Lung (tissue), 12 donors: ENCODE results near the gene ADI1. TPM values are rescaled to one million over a fixed set of nuclear protein-coding genes. Genes with fewer than 3 reads are reported as not detected.

Experiments
- ATAC-seq: fragments of 200-7000 bp; cut with Tn5 transposase; one replicate; pipeline ENCODE4 v1.9.1; 2020; ENCODE audit warnings: moderate number of reproducible peaks; ENCODE audit not compliant: insufficient read depth, low FRiP score
- DNase-seq, 3 donors: peaks; one replicate each; pipeline ENCODE4 v3.0.0-alpha.2; 2013 to 2017
- H3K27ac ChIP-seq, 2 donors: one replicate each; pipeline ENCODE4 v1.5.1; 2013; ENCODE audit warnings: mild to moderate bottlenecking in 2 of 2, moderate library complexity in 2 of 2, control low read depth in 1 of 2, inconsistent platforms in 1 of 2, low read depth in 1 of 2, low read length in 1 of 2
- H3K27me3 ChIP-seq, 3 donors: one replicate each; pipeline ENCODE4 v1.5.1; 2013; ENCODE audit warnings: low read length in 2 of 3; ENCODE audit not compliant: control insufficient read depth in 3 of 3, insufficient read depth in 3 of 3
- H3K36me3 ChIP-seq, 4 donors: one replicate each; pipeline ENCODE4 v1.5.1; 2013; ENCODE audit warnings: low read length in 4 of 4, mild to moderate bottlenecking in 1 of 4, moderate library complexity in 1 of 4; ENCODE audit not compliant: control insufficient read depth in 4 of 4, insufficient read depth in 4 of 4
- H3K4me1 ChIP-seq, 5 donors: one replicate each; pipeline ENCODE4 v1.5.1; 2013; ENCODE audit warnings: low read length in 5 of 5, mild to moderate bottlenecking in 2 of 5, moderate library complexity in 1 of 5; ENCODE audit not compliant: control insufficient read depth in 5 of 5, insufficient read depth in 5 of 5
- H3K4me3 ChIP-seq: one replicate; pipeline ENCODE4 v1.5.1; 2013; ENCODE audit warnings: mild to moderate bottlenecking, control low read depth, moderate library complexity
- H3K9ac ChIP-seq, 2 donors: one replicate each; pipeline ENCODE4 v1.5.1; 2013; ENCODE audit warnings: low read length in 2 of 2, control low read depth in 1 of 2; ENCODE audit not compliant: insufficient read depth in 1 of 2
- H3K9me3 ChIP-seq, 4 donors: one replicate each; pipeline ENCODE4 v1.5.1; 2013; ENCODE audit warnings: low read length in 3 of 4, mild to moderate bottlenecking in 1 of 4, moderate library complexity in 1 of 4; ENCODE audit not compliant: control insufficient read depth in 4 of 4, insufficient read depth in 3 of 4
- WGBS, 2 donors: extraction: QIAGEN DNeasy Blood & Tissue Kit; methylation state at CpG; one replicate each; pipeline ENCODE4 v1.1.7; 2013; 5-methylcytosine and 5-hydroxymethylcytosine counted together
- polyA plus RNA-seq, 2 donors: library from polyadenylated mRNA; stranded (reverse); fragments of 200-250 nt; gene quantifications; one replicate each; pipeline ENCODE4 v1.2.1, GENCODE V29; 2013
- total RNA-seq, 2 donors: library from RNA; depleted of rRNA in 1 of 2; stranded (reverse); fragments of >200 nt in 1 of 2; gene quantifications; one replicate each; pipeline ENCODE4 v1.2.1, GENCODE V29; 2014 to 2021
- TF ChIP-seq, protein P1 (sequence below): IDR thresholded peaks from 2 replicates; pipeline ENCODE4 v1.5.1; 2012; ENCODE audit warnings: mild to moderate bottlenecking; ENCODE audit errors: control extremely low read depth, extremely low read depth
- donor health status: control.
- donor health status: control.
- donor health status: Bipolar disorder and iron deficiency.
- donor health status: healthy.
- donor health status: DM: yes; HTN: yes; CAD: no.

Gene ADI1
- total and polyA plus RNA-seq, 4 donors: 46.8 to 65.2 (median 55.9) TPM

DNA sequence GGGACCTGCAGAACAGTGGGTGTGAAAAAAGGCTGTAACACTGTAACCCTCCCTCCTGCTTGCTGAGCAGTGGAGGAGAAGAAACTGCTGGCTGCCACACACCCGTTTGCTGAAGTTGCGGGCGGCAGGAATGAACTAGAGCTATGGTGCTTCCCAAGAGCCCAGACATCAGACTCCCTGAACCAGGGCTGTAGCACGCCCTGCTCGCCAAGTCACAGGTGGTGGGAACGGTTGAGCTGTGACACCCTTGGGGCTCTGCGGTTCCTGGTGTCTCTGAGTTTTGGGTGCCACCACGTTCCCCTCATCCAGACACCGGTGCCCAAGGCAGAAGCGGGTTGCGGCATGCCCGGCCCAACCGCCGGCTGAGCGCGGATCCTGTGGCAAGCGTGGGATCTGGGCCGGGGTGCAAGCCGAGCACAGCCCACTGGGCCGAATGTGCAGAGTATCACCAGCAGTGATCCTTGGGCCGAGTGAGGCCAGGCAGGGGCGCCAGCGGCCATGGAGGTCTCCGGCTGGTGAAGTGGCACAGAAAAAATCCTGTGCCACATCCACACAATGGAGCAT lies 15.0 kb upstream of the ADI1 start:
- no peak for ATAC-seq
- H3K9ac ChIP-seq: no peak overlapping the region
- peak overlapping the region in 1 of 2 donors; percentile 38 for H3K27ac ChIP-seq
- WGBS, 2 donors: 97 to 99% methylated on average over 24 of the region's 24 CpGs
- H3K36me3 ChIP-seq: peaks cover 0 to 8% (median 3%) of the 10 kb centered on the region in 4 donors
- H3K4me3 ChIP-seq: no peak overlapping the region
- peaks cover 6 to 17% (median 7%) of the 10 kb centered on the region in 5 donors for H3K4me1 ChIP-seq
- no peaks in the 10 kb centered on the region for H3K9me3 ChIP-seq
- TF ChIP-seq, protein P1, sequence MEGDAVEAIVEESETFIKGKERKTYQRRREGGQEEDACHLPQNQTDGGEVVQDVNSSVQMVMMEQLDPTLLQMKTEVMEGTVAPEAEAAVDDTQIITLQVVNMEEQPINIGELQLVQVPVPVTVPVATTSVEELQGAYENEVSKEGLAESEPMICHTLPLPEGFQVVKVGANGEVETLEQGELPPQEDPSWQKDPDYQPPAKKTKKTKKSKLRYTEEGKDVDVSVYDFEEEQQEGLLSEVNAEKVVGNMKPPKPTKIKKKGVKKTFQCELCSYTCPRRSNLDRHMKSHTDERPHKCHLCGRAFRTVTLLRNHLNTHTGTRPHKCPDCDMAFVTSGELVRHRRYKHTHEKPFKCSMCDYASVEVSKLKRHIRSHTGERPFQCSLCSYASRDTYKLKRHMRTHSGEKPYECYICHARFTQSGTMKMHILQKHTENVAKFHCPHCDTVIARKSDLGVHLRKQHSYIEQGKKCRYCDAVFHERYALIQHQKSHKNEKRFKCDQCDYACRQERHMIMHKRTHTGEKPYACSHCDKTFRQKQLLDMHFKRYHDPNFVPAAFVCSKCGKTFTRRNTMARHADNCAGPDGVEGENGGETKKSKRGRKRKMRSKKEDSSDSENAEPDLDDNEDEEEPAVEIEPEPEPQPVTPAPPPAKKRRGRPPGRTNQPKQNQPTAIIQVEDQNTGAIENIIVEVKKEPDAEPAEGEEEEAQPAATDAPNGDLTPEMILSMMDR: no peak
- H3K27me3 ChIP-seq: no peaks in the 10 kb centered on the region
- DNase-seq: no peak

DNA sequence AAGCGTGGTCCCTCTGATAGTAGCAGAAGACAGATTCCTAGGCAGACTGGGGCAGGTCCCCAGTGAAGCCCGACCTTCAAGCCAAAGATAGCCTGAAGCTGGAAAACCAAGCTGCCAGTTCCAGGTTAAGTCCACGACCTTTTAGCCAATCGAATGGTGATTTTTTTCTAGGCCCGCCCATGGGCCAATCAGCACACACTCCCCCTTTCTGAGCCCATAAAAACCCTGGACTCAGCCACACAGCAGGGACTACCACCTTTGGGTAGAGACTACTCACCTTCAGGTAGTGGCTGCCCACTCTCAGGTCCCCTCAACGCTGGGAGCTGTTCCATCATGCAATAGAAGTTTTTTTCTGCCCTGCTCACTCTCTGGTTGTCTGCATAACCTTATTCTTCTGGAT lies 14.5 kb upstream of the ADI1 start:
- Histone ChIP-seq H3K27me3 (no peaks in the 10 kb centered on the region), H3K9me3 (no peaks in the 10 kb centered on the region), H3K4me3 (no peak overlapping the region), H3K9ac (no peak overlapping the region), H3K27ac (peak overlapping the region in 1 of 2 donors; percentile 38), H3K4me1 (peaks cover 6 to 17% (median 7%) of the 10 kb centered on the region in 5 donors), H3K36me3 (peaks cover 0 to 6% (median 3%) of the 10 kb centered on the region in 4 donors)
- no peak for ATAC-seq
- TF ChIP-seq, protein P1: no peak
- DNase-seq: no peak
- 97 to 99% methylated on average over 6 of the region's 6 CpGs for WGBS, 2 donors

DNA sequence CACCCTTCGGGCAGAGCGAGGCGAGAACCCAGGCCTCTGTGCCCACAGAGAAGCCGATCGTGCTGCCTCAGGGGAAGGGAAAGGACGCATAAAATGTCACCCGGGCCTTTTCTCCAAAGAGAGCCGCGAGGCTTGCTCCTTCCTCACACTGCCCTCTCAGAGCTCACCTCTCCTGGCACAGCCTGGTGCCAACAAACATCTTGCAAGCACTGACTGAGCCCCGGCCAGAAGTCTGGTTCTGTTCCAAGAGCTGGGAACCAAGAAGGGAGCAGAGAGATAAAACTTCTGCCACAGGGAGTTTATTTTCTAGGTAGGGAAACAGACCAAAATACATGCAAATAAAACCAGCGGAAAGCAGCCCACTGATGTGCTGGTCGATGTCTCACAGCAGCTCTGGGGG lies 13.6 kb upstream of the ADI1 start:
- Histone ChIP-seq H3K27me3 (no peaks in the 10 kb centered on the region), H3K9me3 (peaks cover 0 to 2% (median 0%) of the 10 kb centered on the region in 4 donors), H3K9ac (no peak overlapping the region), H3K4me3 (no peak overlapping the region), H3K27ac (peak overlapping the region in 1 of 2 donors; percentile 38), H3K36me3 (peaks cover 0 to 6% (median 3%) of the 10 kb centered on the region in 4 donors), H3K4me1 (peaks cover 6 to 17% (median 7%) of the 10 kb centered on the region in 5 donors)
- TF ChIP-seq, protein P1: no peak
- WGBS, 2 donors: 90 to 92% methylated on average over 12 of the region's 12 CpGs
- no peak for ATAC-seq
- DNase-seq: no peak
